Activated T-helper 17 cell treated with anti-CD3 and anti-CD28 coated beads, Interleukin-2, amount 50 U/mL, for 72 hours (primary cell): Measurements from ENCODE around the gene ELOA. TPM values are rescaled to one million over a fixed set of nuclear protein-coding genes. Genes with fewer than 3 reads are reported as not detected.

Source experiments
- ATAC-seq: fragments of 150-1000 bp; cut with Tn5 transposase; replicated peaks from 2 replicates; pipeline ENCODE4 v1.10.0; 2021; ENCODE audit warnings: mild to moderate bottlenecking, moderate library complexity
- H3K27ac Mint-ChIP-seq: one replicate; pipeline ENCODE4 v1.8.0; 2022; ENCODE audit warnings: mixed read lengths
- H3K27me3 Mint-ChIP-seq: one replicate; pipeline ENCODE4 v1.8.0; 2022; ENCODE audit warnings: mixed read lengths
- H3K36me3 Mint-ChIP-seq: one replicate; pipeline ENCODE4 v1.8.0; 2022; ENCODE audit warnings: low read depth, mild to moderate bottlenecking, mixed read lengths
- H3K4me1 Mint-ChIP-seq: one replicate; pipeline ENCODE4 v1.8.0; 2022; ENCODE audit warnings: mixed read lengths
- H3K4me3 Mint-ChIP-seq: one replicate; pipeline ENCODE4 v1.8.0; 2022; ENCODE audit warnings: mild to moderate bottlenecking, mixed read lengths
- H3K9me3 Mint-ChIP-seq: one replicate; pipeline ENCODE4 v1.8.0; 2022; ENCODE audit warnings: mixed read lengths
- total RNA-seq, 2 donors: library from RNA; stranded (reverse); gene quantifications; one replicate each; pipeline ENCODE4 v1.2.3, GENCODE V29; 2022

The ELOA gene
- 10 to 100 TPM; 30.1 to 48.5 TPM for total RNA-seq

DNA sequence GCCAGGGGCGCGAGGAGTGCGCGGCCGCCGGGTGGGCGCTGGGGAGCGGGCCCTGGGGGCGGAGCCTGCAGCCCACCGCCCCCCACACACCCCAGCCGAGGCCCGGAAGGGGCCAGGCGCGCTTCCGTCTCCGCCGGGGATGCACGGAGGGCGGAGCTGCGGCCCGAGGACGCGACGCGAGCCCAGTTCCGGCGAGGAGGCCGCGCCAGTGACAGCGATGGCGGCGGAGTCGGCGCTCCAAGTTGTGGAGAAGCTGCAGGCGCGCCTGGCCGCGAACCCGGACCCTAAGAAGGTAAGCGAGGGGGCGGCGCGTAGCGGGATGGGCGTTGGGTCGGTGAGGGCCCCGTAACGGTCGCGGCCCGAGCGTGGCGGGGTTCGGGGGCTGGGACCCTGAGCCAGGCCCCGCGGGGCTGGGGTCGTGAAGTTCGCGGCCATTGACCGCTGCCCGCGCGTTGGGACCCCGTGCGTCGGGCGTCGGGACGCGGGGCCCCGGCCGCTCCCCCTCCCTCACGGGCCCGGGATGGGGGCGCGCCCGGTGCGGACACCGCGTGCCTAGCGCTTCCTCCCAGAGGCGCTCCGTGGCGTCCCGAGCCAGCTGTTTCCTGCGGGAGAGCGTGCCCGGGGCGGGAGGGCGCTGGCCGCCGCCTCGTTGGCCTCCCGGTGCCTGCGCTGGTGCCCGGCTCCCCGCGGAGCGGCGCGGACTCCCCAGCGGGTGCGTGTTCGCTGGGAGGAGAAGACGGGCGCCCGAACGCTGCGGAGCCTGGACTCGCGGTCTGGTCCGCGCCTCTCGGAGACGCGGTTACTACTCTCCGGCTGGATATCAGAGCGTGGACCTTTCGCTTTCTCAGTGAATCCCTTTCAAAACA lies at the start of gene ELOA:
Gene ELOA, plus strand, starts transcription at position 185 of the 866 bp plus-strand sequence. Its CDS starts 33 bp downstream, at position 218.
- H3K36me3 Mint-ChIP-seq, result peaks cover 43% of the 10 kb centered on the region
- peak within 1 kb of the TSS; percentile 92 for H3K4me3 Mint-ChIP-seq
- peak; percentile 94 for ATAC-seq
- no peaks in the 10 kb centered on the region for H3K9me3 Mint-ChIP-seq
- no peaks in the 10 kb centered on the region for H3K27me3 Mint-ChIP-seq
- H3K4me1 Mint-ChIP-seq, result peaks cover 42% of the 10 kb centered on the region
- peak within 1 kb of the TSS; percentile 90 for H3K27ac Mint-ChIP-seq

DNA sequence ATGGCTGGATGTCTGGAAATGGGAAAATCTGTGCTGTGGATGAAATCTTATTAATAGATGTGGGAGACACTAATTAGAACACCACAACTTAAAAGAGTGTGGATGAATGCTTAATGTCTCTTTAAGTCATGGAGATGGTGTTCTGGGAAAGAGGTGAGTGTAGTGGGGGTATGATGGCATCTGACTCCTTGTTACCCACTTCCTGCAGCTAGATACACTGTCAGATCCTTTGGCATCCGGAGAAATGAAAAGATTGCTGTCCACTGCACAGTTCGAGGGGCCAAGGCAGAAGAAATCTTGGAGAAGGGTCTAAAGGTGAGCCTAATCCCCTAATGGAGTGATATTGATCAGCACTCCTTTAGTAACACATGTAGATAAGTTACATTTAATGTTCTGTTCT lies 49.7 kb upstream of the ELOA start:
- H3K9me3 Mint-ChIP-seq, result no peaks in the 10 kb centered on the region
- H3K36me3 Mint-ChIP-seq, result peaks cover 71% of the 10 kb centered on the region
- no peaks in the 10 kb centered on the region for H3K27me3 Mint-ChIP-seq
- H3K27ac Mint-ChIP-seq, result peak overlapping the region; percentile 96
- H3K4me3 Mint-ChIP-seq, result peak overlapping the region; percentile 95
- H3K4me1 Mint-ChIP-seq, result peaks cover 33% of the 10 kb centered on the region
- ATAC-seq, result no peak

GRCh38 chr1:23694371-23694770 lies 48.9 kb upstream of the ELOA start:
- Mint-ChIP-seq H3K27ac (peak overlapping the region; percentile 96), H3K4me1 (peaks cover 35% of the 10 kb centered on the region), H3K4me3 (peak overlapping the region; percentile 95), H3K9me3 (no peaks in the 10 kb centered on the region), H3K27me3 (no peaks in the 10 kb centered on the region), H3K36me3 (peaks cover 79% of the 10 kb centered on the region)
- ATAC-seq, result no peak

DNA sequence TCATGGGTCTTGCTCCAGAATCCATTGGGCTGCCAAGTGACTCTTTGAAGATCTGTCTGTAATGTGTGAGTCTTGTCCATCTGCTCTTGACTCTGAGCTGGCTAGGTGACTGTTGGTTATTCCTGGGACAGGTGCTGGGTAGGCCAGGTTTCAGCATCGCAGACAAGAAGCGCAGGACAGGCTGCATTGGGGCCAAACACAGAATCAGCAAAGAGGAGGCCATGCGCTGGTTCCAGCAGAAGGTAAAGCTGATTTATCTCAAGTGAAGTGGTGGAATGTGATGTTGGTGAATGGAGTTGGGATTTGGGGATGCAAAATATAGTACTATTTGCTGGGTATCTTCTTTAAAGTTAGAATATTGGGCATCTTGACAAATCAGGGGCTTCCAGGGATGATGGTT lies 47.6 kb upstream of the ELOA start:
- ATAC-seq, result no peak
- H3K9me3 Mint-ChIP-seq, result no peaks in the 10 kb centered on the region
- no peaks in the 10 kb centered on the region for H3K27me3 Mint-ChIP-seq
- peaks cover 44% of the 10 kb centered on the region for H3K4me1 Mint-ChIP-seq
- H3K36me3 Mint-ChIP-seq, result peaks cover 92% of the 10 kb centered on the region
- peak overlapping the region; percentile 95 for H3K4me3 Mint-ChIP-seq
- H3K27ac Mint-ChIP-seq, result peak overlapping the region; percentile 96

DNA sequence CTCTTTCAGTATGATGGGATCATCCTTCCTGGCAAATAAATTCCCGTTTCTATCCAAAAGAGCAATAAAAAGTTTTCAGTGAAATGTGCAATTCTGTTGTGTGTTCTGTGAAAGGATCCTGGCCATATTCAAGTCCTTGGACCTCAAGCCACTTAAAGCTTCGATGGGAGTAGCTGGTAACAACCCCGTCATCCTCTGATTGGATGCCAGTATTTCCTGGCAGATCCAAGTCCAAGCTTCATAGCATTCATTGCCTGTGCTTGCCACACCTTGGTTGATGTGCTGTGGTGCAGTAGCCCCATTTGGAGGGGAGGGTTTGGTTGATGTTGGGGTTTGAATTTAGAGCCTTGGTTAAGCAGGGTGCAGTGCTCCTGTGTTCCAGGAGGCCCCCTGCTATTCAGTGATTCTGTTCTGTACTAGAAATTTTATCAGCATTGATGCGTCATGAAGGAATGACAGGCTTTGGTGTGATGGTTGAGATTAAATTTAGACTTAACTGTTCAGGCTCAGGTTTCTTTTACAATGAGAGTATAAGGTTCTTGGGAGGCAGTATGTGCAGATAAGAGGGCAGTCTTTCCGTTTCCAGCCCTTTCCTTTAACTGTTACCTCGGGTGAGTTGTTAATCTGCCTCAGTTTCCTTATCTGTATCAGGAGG lies 46.8 kb upstream of the ELOA start:
- Mint-ChIP-seq H3K27ac (peak overlapping the region; percentile 96), H3K4me1 (peaks cover 45% of the 10 kb centered on the region), H3K4me3 (peak overlapping the region; percentile 95), H3K36me3 (peaks cover 100% of the 10 kb centered on the region), H3K27me3 (no peaks in the 10 kb centered on the region), H3K9me3 (no peaks in the 10 kb centered on the region)
- no peak for ATAC-seq

GRCh38 chr1:23698466-23698865 lies 44.8 kb upstream of the ELOA start:
- H3K27me3 Mint-ChIP-seq, result no peaks in the 10 kb centered on the region
- H3K4me3 Mint-ChIP-seq, result peak overlapping the region; percentile 95
- H3K9me3 Mint-ChIP-seq, result no peaks in the 10 kb centered on the region
- H3K36me3 Mint-ChIP-seq, result peaks cover 99% of the 10 kb centered on the region
- H3K27ac Mint-ChIP-seq, result peak overlapping the region; percentile 54
- H3K4me1 Mint-ChIP-seq, result peaks cover 41% of the 10 kb centered on the region
- ATAC-seq, result no peak

DNA sequence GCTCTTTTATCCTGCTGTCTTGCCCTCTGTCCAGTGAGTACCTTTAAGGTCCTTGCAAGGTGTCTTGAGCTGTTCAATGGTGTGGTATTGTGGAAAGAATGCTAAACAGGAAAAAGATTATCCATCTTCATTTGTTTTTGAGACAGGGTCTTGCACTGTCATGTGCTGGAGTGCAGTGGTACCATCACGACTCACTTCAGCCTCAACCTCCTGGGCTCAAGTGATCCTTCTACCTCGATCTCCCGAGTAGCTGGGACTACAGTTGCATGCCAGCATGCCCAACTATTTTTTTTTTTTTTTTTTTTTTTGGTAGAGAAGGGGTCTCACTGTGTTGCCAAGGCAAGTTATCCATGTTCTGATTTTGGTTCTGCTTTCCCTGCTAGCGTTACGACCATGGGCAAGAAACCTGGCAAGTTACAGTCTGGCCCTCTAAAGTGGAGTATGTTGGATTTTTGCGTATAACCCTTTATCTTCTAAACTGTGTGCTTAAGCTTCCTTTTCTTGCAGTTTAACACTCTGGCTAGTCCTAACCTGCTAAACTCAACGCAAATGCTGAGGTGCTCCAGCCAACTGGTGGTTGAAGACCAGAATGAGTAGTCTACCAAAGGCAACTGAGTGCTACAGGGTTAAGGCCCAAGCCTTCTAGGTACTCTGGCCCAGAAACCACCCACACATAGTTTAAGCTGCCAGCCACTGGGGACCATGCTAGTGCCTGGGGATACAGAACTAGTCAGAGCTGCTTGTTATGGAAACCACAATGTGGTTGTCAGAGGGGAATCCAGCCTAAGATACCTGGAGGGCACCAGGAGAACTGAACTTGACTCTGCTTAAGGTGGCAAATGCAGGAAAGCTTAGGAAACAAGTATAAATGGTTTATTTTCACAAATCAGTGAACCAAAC lies 43.7 kb upstream of the ELOA start:
- H3K4me1 Mint-ChIP-seq, result peaks cover 33% of the 10 kb centered on the region
- no peaks in the 10 kb centered on the region for H3K9me3 Mint-ChIP-seq
- H3K4me3 Mint-ChIP-seq, result peak overlapping the region; percentile 39
- ATAC-seq, result peak; percentile 83
- peaks cover 95% of the 10 kb centered on the region for H3K36me3 Mint-ChIP-seq
- peak overlapping the region; percentile 66 for H3K27ac Mint-ChIP-seq
- H3K27me3 Mint-ChIP-seq, result no peaks in the 10 kb centered on the region

- H3K4me1 Mint-ChIP-seq, result peaks cover 20% of the 10 kb centered on the region
- H3K9me3 Mint-ChIP-seq, result no peaks in the 10 kb centered on the region
- no peak overlapping the region for H3K27ac Mint-ChIP-seq
- ATAC-seq, result no peak
- H3K36me3 Mint-ChIP-seq, result peaks cover 81% of the 10 kb centered on the region
- H3K4me3 Mint-ChIP-seq, result no peak overlapping the region
- no peaks in the 10 kb centered on the region for H3K27me3 Mint-ChIP-seq
These were observed 42.0 kb upstream of the ELOA start for GRCh38 chr1:23701310-23701709.

DNA sequence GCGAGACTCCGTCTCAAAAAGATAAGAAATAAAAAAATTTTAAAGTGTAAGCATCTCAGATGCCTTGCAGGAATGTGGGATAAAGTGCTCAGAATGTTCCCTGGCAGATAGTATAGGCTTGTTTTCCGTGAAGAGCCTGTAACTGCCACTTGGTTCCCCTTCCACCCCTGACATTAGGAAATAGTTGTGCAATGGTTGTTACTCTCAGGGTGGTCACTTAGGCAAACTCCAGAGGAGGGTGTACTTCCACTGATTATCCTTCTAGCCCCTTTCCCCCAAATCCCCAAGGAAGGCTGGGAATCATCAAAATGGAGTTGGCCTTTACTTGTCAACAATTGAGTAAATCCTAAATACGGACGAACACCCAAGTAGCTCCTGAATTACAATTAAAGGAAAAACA lies 41.3 kb upstream of the ELOA start:
- H3K36me3 Mint-ChIP-seq, result peaks cover 74% of the 10 kb centered on the region
- H3K27ac Mint-ChIP-seq, result no peak overlapping the region
- H3K9me3 Mint-ChIP-seq, result no peaks in the 10 kb centered on the region
- no peak for ATAC-seq
- no peak overlapping the region for H3K4me3 Mint-ChIP-seq
- no peaks in the 10 kb centered on the region for H3K27me3 Mint-ChIP-seq
- H3K4me1 Mint-ChIP-seq, result peaks cover 20% of the 10 kb centered on the region

GRCh38 chr1:23704834-23705495 lies 38.3 kb upstream of the ELOA start:
- Mint-ChIP-seq H3K27ac (no peak overlapping the region), H3K36me3 (peaks cover 44% of the 10 kb centered on the region), H3K27me3 (no peaks in the 10 kb centered on the region), H3K4me3 (no peak overlapping the region), H3K9me3 (no peaks in the 10 kb centered on the region), H3K4me1 (peaks cover 16% of the 10 kb centered on the region)
- no peak for ATAC-seq

DNA sequence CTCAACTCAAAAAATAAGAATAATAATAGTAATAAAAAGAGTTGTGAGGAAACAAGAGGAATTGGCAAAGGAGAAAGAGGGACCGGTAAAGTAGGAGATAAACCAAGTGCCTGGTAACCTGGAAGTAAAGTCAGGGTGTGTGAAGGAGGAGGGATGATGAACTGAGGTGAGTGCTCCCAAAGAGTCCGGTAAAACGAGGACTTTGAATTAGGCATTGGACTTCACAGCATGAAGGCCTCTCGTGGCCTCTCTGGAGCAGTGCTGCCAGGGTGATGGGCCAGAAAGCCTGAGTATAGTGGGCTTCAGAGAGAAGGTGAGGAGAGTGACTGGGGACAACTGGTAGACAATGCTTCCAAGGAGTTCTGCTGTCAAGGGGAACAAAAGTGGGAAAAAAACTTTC lies 34.0 kb upstream of the ELOA start:
- Mint-ChIP-seq H3K4me3 (no peak overlapping the region), H3K27me3 (no peaks in the 10 kb centered on the region), H3K36me3 (peaks cover 6% of the 10 kb centered on the region), H3K27ac (peak overlapping the region; percentile 44), H3K9me3 (no peaks in the 10 kb centered on the region), H3K4me1 (peaks cover 21% of the 10 kb centered on the region)
- no peak for ATAC-seq

DNA sequence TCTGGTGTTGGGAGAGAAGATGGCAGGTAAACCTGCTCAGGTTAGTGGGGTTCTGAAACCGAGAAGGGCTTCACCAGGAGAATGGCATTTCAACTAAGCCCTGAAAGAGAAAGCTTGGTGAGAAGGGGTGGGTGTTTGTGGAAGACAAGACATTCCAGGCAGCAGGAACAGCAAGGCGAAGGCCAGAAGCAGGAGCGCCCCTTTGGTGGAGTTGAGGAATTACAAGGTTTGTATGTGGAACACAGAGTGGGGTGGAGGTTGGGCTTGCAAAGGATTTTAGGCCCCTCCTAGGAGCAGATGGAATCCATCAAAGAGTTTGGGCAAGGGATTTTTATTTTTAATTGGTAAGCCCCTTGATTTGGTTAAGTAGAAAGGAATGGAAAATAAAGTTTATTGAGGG lies 24.8 kb upstream of the ELOA start:
- H3K9me3 Mint-ChIP-seq, result no peaks in the 10 kb centered on the region
- H3K4me3 Mint-ChIP-seq, result no peak overlapping the region
- ATAC-seq, result no peak
- H3K4me1 Mint-ChIP-seq, result peaks cover 16% of the 10 kb centered on the region
- H3K27ac Mint-ChIP-seq, result peak overlapping the region; percentile 35
- H3K27me3 Mint-ChIP-seq, result no peaks in the 10 kb centered on the region
- H3K36me3 Mint-ChIP-seq, result no peaks in the 10 kb centered on the region

DNA sequence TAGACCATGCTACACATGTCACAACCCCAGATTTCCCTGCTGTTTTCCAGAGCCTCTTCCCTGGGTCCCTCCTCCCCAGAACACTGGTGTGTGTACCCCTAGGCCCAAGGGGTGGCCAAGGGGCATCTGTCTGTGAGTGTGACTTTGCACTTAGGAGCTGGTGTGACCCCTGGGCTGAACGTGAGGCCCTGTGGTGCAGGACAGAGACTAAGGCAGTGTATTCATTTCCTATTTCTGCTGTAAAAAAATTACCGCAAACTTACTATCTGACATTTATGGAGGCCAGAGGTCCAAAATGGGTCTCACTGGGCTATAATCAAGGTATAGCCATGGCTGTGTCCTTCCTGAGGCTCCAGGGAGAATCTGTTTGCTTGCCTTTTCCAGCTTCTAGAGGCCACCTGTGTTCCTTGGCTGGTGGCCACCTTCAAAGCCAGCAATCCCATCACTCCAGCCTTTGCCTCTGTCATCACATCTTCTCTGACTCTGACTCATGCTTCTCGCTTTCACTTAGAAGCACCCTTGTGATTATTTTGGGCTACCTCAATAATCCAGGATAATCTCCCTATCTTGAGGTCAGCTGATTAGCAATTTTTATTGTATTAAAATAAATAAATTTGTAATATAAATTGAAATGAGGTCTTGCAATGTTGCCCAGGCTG lies 24.0 kb upstream of the ELOA start:
- Mint-ChIP-seq H3K27ac (no peak overlapping the region), H3K9me3 (no peaks in the 10 kb centered on the region), H3K4me3 (peak overlapping the region; percentile 63), H3K27me3 (no peaks in the 10 kb centered on the region), H3K4me1 (peaks cover 16% of the 10 kb centered on the region), H3K36me3 (no peaks in the 10 kb centered on the region)
- ATAC-seq, result peak; percentile 51
